Mucosa of rectum (tissue), 2 donors: Measurements from ENCODE around the gene GPR107.
"Not testable (repeated sequence)": the region's sequence is repeated elsewhere in the genome, so short reads cannot be mapped to it uniquely, and the experiment has no call there.

Experiments used
- H3K27ac ChIP-seq, 2 donors: one replicate each; pipeline ENCODE4 v1.7.0; 2013; ENCODE audit warnings: inconsistent platforms in 2 of 2, low read depth in 2 of 2, low read length in 2 of 2
- H3K27me3 ChIP-seq, 2 donors: one replicate each; pipeline ENCODE4 v1.7.0; 2013; ENCODE audit warnings: low read length in 2 of 2; ENCODE audit not compliant: control insufficient read depth in 2 of 2, insufficient read depth in 2 of 2
- H3K36me3 ChIP-seq, 2 donors: one replicate each; pipeline ENCODE4 v1.7.0; 2013; ENCODE audit warnings: low read length in 2 of 2; ENCODE audit not compliant: control insufficient read depth in 2 of 2, insufficient read depth in 2 of 2
- H3K4me1 ChIP-seq, 2 donors: one replicate each; pipeline ENCODE4 v1.7.0; 2013; ENCODE audit warnings: low read length in 2 of 2, mild to moderate bottlenecking in 1 of 2; ENCODE audit not compliant: control insufficient read depth in 2 of 2, insufficient read depth in 2 of 2
- H3K4me3 ChIP-seq, 2 donors: one replicate each; pipeline ENCODE4 v1.7.0; 2013; ENCODE audit warnings: low read length in 2 of 2
- H3K9ac ChIP-seq, 2 donors: one replicate each; pipeline ENCODE4 v1.7.0; 2013; ENCODE audit warnings: low read length in 2 of 2, low read depth in 1 of 2, mild to moderate bottlenecking in 1 of 2
- H3K9me3 ChIP-seq, 2 donors: one replicate each; pipeline ENCODE4 v1.7.0; 2013; ENCODE audit warnings: low read length in 2 of 2; ENCODE audit not compliant: control insufficient read depth in 2 of 2
- donor health status: healthy.
- donor health status: Normal muscosa, but diverticular disease.

GPR107 gene

DNA sequence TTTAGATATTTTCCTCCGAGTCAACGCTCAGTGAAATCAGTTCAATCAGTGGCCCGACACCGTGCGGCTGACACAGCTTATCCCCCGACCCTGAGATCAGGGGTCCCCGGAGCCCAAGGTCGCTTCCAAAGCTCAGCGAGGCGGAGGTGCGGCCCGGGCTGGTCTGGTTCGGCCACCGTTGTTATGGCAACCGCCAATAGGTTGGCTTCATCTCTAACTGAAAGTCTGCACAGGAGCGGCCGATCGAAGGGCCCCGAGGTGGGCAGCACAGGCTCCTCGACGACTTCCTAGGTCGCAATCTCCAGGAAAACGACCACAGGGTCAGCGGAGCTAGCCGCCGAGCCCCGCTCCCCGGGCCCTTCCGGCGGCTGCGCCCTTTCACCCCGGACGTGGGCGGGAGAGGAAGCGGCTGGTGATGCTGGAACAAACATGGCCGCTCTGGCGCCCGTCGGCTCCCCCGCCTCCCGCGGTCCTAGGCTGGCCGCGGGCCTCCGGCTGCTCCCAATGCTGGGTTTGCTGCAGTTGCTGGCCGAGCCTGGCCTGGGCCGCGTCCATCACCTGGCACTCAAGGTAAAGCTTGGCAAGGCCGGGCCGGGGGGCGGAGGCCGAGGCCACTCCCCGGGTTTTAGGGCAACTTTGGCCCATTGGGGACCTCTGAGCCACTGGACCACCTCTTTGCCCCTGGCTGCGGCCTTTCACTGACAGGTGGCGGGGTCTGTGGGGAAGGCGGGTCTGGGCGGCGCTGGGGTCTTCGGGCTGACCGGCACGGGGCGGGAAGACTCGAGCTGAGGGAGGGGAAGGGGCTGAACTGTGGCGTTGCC is at the start of gene GPR107:
Gene GPR107, plus strand, starts transcription at position 403 of the 821 bp plus-strand sequence. Its CDS starts 27 bp downstream, at position 430.
- H3K36me3 ChIP-seq = peaks cover 0 to 2% of the 10 kb centered on the region in 2 donors
- H3K9ac ChIP-seq = peak within 1 kb of the TSS; percentile 89 to 95
- peak within 1 kb of the TSS; percentile 77 to 89 for H3K27ac ChIP-seq
- H3K4me3 ChIP-seq = peak within 1 kb of the TSS; percentile 80 to 93
- no peaks in the 10 kb centered on the region for H3K27me3 ChIP-seq
- peaks cover 17 to 18% of the 10 kb centered on the region in 2 donors for H3K4me1 ChIP-seq
- H3K9me3 ChIP-seq = no peaks in the 10 kb centered on the region

- Histone ChIP-seq H3K4me3 (no peak overlapping the region), H3K27me3 (no peaks in the 10 kb centered on the region), H3K27ac (peak overlapping the region in 1 of 2 donors; percentile 8), H3K9me3 (no peaks in the 10 kb centered on the region), H3K4me1 (peaks cover 0 to 6% of the 10 kb centered on the region in 2 donors), H3K9ac (no peak overlapping the region), H3K36me3 (no peaks in the 10 kb centered on the region)
These were observed 49.7 kb upstream of the GPR107 start for GRCh38 chr9:130003943-130004552.

- not testable (repeated sequence) for H3K4me3 ChIP-seq, H3K27me3 ChIP-seq, H3K9me3 ChIP-seq, H3K36me3 ChIP-seq, H3K4me1 ChIP-seq, H3K9ac ChIP-seq
- H3K27ac ChIP-seq = peak overlapping the region in 1 of 2 donors; percentile 38
These were observed 46.8 kb upstream of the GPR107 start for GRCh38 chr9:130006952-130007351.

DNA sequence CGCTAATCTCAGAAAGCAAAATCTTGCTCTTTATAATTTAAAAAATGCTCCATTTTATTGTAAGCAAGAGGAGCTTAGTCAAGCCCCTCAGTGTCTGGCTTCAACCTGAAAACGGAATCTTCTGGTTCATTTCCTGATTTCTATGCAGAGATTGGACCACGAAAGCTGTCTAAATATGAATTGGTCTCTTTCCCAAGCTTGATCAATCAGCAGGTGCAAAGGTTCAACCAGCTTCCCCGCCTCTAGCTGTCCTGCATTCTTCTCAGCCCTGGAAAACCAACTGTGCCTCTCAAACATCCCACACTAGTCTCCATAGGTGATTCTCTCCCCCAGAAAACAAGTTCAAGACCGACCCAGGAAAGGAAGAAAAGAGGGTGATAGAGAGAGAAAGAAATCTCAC is 45.2 kb upstream of the GPR107 start:
- H3K9ac ChIP-seq = no peak overlapping the region

DNA sequence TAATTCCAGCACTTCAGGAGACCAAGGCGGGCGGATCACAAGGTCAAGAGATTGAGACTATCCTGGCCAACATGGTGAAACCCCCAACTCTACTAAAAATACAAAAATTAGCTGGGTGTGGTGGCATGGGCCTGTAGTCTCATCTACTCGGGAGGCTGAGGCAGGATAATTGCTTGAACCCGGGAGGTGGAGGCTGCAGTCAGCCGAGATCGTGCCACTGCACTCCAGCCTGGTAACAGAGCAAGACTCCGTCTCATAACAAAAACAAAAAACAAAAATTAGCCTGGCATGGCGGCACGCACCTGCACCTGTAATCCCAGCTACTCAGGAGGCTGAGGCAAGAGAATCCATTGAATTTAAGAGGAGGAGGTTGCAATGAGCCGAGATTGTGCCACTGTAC is 44.2 kb upstream of the GPR107 start:
- H3K4me3 ChIP-seq, H3K9ac ChIP-seq, H3K27ac ChIP-seq, H3K36me3 ChIP-seq, H3K27me3 ChIP-seq, H3K4me1 ChIP-seq, H3K9me3 ChIP-seq: not testable (repeated sequence)

More for the DNA sequence above, 45.2 kb upstream of the GPR107 start:
- Histone ChIP-seq H3K4me1 (peaks cover 0 to 6% of the 10 kb centered on the region in 2 donors), H3K36me3 (no peaks in the 10 kb centered on the region), H3K27me3 (no peaks in the 10 kb centered on the region), H3K27ac (peak overlapping the region in 1 of 2 donors; percentile 1), H3K4me3 (no peak overlapping the region), H3K9me3 (no peaks in the 10 kb centered on the region)

DNA sequence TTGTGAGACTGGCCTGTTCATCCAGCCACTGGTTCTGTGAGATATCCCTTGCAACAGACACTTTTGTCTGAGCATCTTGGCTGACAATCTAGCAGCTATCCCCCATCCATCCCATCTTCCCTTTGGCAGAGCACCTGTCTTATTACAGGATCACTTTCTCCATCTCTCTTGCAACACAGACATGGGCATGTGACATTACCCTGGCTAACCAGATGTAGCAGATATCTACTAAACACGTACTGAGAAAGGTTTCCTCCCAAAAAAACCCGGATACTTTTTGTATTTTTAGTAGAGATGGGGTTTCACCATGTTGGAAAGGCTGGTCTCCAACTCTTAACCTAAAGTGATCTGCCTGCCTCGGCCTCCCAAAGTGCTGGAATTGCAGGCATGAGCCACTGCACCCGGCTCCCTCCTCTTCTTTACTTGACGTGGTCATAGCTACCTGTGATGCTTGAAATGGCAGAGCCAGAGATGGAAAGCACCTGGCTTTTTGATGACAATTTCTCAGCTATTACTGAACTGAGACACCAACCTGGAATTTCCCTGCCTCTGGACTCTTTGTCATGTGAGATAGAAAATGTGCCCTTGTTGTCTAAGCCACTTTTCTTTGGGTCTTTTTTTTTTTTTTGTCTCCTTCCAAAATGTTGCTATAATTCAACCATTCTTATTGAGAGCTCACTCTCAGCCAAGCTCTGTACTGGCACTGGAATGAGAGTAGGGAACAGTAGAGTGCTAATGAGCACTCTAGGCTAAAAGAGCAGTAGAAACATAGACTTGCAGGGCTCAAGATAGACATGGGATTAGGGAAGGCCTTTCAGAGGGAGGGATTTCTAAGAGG is 43.3 kb upstream of the GPR107 start:
- peak overlapping the region in 1 of 2 donors; percentile 20 for H3K27ac ChIP-seq
- peaks cover 0 to 3% of the 10 kb centered on the region in 2 donors for H3K4me1 ChIP-seq
- no peak overlapping the region for H3K4me3 ChIP-seq

GRCh38 chr9:130013326-130013725 is 40.4 kb upstream of the GPR107 start:
- peaks cover 0 to 3% of the 10 kb centered on the region in 2 donors for H3K4me1 ChIP-seq
- H3K4me3 ChIP-seq = no peak overlapping the region
- no peaks in the 10 kb centered on the region for H3K27me3 ChIP-seq
- H3K27ac ChIP-seq = no peak overlapping the region
- no peak overlapping the region for H3K9ac ChIP-seq
- no peaks in the 10 kb centered on the region for H3K36me3 ChIP-seq
- peaks cover 0 to 2% of the 10 kb centered on the region in 2 donors for H3K9me3 ChIP-seq

More for the DNA sequence above, 43.3 kb upstream of the GPR107 start:
- H3K9me3 ChIP-seq = no peaks in the 10 kb centered on the region
- no peak overlapping the region for H3K9ac ChIP-seq
- H3K27me3 ChIP-seq = no peaks in the 10 kb centered on the region
- no peaks in the 10 kb centered on the region for H3K36me3 ChIP-seq

- no peak overlapping the region for H3K9ac ChIP-seq
- H3K4me3 ChIP-seq = no peak overlapping the region
- no peak overlapping the region for H3K27ac ChIP-seq
- H3K9me3 ChIP-seq = peaks cover 0 to 2% of the 10 kb centered on the region in 2 donors
- no peaks in the 10 kb centered on the region for H3K4me1 ChIP-seq
- H3K27me3 ChIP-seq = no peaks in the 10 kb centered on the region
- H3K36me3 ChIP-seq = no peaks in the 10 kb centered on the region
These were observed 38.2 kb upstream of the GPR107 start for GRCh38 chr9:130015353-130016019.

DNA sequence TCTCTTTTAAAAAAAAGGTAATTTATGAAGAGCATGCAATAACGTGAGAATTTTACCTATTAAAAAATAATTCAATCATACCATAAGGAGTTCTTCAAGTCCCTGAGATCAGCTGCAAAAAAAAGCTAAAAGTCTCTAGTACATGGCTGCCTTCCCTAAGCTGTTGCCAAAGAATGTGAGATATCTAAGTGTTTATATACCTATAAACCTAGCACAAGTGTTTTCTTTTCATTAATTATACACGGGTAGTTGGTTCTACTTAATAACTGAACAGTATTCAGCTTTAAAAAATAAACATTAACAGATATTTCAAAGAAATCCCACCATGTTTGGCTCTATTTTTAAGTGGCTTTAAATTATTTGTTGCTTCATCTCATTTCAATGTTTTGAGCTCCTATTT is 36.6 kb upstream of the GPR107 start:
- Histone ChIP-seq H3K27me3 (no peaks in the 10 kb centered on the region), H3K27ac (no peak overlapping the region), H3K9ac (no peak overlapping the region), H3K36me3 (no peaks in the 10 kb centered on the region), H3K9me3 (peaks cover 0 to 2% of the 10 kb centered on the region in 2 donors), H3K4me3 (no peak overlapping the region), H3K4me1 (no peaks in the 10 kb centered on the region)
